Cortex of kidney (tissue), 1 donor: ENCODE data around the gene CFAP65.

ENCODE experiments used
- DNase-seq: peaks from one replicate; lab custom pipeline; 2025; lab: John Stamatoyannopoulos, UW

Gene CFAP65

DNA sequence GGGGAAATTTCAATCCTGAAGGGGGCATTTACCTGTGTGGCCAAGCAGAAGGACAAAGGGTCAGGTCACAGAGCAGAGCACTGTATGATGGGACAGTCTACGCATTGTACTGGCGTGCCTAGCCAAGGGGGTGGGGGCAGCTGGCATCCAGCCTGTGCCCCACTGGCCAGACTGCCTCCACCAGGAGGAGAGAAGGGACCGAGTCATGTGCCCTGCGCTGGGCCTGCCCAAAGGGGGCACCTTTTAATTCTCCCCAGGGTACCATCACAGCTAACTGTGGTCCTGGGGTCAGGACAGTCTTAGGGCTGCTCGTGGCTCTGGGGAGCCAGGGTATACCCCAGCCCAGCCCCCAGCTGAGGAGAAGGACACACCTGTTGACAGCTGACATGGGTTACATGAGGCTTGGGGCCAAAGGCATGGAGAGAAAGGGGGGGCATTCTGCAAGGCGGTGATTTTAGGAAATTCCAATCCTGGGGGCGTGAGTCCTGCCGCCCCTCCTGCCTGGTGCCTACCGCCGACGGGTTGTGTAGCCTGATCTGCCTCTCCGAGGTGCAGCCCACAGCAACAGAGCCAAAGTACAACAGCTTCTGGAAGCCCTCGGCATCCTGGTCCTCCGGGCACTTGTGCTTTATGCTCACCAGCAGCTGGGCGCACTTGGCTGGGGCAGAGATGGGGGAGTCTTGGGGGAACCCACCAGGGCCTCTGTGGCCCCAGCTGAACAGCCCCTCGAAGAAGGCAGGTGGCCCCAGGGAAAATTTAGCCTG, 11.0 kb downstream of the CFAP65 start:
- no peak for DNase-seq

DNA sequence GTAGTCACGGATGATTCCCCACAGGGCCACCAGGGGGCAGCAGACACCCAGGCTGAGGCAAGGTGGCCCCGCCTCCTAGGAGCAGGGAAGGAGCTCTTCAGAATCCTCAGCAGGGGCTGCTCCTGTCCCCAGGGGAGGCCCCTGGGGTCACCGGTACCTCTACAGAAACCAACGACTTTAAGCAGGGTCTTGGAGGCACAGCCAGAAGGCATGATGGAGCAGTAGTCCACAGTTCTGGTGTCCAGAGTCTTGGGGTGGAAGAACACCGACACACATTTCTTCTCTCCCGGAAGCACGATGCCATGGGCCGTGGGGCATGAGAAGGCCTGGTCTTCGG, 11.5 kb downstream of the CFAP65 start:
- no peak for DNase-seq

DNA sequence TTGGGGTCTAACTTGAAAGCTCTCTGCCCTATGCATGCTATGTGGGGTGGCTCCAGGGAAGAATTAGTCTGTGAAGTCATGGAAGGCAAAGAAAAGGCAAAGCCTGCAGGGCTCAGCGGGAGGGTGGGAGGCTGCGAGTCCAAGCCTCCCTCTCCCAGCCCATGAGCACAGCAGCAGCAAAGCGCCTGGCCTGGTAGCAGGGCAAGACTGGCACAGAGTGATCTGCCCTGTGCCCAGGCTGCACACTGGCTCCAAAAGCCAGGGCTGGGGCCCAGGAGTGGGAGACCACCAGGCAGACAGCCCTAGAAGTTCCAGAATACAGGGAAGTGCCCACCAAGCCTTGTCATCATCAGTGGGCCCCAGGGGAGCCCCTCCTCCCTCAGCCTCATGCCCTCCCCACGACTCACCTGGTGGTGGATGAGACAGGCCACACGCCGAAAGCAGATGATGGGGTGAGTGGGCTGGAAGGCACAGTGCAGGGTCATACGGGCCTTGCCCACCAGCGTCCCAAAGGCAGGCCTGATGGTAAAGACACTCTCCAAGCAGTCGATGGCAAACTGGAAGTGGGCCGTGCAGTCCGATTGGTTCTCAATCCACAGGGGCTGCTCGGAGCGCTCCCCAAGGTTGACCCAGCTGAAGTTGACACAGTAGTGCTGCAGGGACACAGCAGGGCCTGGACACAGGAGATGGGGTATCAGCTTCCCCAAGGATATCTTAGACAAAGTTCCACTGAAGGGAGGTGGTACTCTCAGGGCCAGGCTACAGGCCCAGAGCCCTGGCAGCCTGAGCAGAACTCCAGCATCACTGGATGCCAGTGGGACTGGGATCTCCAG, 12.1 kb downstream of the CFAP65 start:
- no peak for DNase-seq

DNA sequence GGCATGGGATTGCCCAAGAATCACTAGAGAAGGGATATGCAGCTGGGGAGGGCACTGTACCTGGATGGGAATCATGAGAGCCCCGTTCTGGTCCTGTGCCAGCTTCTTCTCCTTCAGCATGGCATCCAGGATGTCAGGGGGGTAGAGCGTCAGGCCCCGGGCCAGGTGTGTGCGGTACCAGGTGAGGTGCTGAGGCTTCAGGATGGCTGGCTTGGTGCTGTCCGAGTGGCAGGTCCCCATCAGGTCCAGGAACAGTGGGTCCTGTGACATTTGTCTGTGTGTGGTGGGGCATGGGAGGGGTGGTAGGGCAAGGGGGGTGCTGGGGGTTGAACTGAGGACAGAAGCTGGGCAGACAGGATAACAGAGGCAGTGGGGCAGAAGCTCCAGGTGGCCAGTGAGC, 13.2 kb downstream of the CFAP65 start:
- DNase-seq: no peak

DNA sequence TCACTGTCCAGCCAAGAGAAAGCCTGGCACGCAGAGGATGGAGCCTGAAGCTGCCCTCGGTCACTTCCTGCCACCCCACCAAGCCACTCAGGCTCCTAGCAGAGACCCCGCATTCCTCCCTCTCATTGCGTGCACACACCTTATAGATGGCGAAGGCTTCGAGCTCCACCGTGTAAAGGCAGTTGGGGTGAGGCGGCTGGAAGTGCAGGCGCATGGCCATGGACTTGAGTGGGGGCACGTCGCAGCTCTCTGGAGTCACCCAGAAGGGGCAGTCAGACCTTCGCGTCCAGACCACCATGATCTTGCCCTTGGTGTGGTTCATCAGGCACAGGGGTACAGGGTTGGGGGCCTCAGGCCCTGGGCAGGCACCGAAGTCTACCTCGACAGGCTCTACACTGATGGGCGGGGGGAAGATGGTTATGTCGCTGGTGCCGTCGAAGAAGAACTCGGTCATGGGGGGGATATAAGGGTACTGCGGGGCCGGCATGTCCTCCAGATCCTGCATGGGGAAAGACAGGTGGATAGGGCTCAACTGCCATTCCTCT, 13.7 kb downstream of the CFAP65 start:
- no peak for DNase-seq

DNA sequence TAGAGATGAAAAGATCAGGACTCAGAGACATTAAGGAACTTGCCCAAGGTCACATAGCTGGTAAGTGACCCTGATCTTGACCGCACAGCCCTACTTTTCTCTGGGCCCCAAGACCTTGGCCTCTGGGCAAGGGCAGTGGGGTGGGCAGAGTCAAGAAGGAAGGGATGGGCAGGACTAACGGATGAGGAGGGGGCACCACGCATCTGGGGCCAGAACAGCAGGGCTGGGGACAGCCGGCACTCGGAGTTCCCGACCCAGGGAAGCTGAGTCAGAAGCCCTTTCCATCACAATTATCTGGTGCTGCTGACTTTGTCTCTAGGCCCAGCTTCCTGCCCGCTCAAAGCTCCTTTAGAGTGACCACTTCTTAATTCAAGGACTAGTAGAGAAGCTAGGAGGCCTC, 14.4 kb downstream of the CFAP65 start:
- DNase-seq: no peak

DNA sequence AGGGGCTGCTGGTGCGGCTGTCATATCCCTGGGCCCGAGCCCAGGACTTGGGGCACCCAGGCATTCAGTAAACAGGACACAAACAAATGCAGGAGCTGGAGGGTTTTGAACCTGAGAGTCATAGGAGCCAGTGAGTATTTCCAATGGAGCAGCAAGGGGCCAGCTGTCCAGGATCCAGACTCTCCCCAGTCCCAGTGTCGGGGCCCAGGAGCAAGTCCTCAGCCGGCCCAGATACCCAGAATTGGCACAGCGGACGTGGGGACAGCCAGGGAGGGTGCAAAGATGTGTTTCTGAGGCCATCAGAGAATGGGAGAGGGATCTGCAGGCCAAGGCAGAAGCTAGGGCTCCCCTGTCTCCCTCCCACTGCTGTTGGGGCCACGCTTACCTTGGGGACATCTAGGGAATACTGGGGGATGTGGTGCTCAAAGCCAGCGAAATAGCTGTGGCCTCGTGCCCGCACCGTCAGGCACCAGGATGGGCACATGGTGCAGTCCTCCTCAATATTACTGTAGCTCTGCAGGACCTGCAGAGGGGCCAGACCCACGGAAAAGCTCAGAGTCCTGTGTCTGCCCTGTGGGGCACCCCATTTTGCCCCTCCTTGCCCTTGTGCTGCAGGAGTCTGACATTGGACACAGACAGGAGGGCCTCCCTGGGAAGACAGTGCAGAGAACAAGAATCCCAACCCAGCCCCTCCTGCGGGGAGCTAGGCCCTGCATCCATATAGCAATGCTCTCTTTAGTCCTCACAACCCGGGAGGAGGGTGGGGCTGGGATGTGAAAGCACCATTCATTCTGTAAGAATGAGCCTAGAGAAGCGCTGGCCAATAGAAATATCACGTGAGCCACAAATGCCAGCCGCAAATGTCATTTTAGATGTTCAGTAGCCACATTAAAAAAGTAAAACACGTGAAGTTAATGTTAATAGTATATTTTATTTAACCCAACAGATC, 15.4 kb downstream of the CFAP65 start:
- no peak for DNase-seq

DNA sequence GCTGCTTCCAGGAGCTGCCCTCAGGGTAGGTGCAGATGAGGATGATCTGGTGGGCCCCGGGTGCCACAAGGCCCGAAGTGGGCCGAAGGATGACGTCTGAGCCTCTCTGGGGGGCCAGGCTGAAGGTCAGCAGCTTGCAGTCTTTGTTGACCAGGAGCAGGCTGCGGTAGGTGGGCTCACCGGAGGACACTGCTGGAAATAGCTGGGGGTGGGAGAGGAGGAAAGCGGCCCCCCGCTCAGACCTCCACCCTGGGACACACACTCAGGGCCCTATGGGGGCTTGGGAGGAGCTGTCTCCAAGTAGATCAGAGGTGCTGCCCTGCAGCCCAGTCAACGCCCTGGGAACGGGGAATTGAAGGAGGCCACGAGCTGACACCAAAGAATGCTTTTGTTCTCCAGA, 17.3 kb downstream of the CFAP65 start:
- DNase-seq: no peak

DNA sequence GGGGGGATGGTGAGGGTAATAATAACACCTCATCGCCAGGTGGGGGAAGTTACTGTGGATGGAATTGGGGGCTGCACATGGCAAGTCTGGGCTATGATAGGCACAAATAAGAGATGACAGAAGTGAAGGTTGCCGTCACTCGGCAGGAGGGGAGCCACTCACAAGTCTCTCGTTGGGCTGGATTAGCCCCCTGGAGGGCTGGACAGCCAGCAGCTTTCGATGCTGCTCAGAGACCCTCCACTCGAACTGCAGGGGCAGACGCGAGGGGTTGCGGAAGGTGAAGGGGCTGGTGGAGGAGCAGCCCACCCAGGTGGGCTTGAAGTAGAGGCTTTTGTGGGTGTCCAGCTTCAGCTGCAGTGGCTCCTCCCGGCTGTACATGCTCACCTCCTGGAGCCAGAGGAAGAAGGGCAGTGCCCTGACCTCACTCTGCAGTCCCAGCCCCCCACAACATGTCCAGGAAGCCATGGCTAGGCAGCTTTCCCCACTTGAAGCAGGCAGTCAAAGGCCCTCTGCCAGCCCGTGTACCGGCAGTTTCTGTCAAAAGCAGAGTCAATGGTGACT, 18.2 kb downstream of the CFAP65 start:
- no peak for DNase-seq

DNA sequence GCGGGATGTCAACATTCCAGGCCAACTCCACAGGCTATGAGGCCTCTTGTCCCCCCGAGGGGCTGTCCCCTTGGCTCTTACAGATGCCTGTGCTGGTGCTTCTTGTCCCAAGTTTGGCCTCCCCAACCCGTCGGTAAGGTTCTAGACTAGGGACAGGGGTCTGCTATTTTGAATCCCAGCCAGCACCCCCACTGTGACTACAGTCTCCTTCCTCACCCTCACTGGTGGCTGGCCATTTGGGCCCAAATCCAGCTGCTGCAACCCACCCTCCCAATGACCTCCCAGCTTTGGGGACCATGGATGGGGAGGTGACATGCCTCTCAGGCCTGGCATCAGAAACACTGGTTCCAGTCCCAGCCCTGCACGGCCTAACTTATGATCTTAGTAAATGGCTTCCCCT, 18.7 kb downstream of the CFAP65 start:
- DNase-seq: no peak

DNA sequence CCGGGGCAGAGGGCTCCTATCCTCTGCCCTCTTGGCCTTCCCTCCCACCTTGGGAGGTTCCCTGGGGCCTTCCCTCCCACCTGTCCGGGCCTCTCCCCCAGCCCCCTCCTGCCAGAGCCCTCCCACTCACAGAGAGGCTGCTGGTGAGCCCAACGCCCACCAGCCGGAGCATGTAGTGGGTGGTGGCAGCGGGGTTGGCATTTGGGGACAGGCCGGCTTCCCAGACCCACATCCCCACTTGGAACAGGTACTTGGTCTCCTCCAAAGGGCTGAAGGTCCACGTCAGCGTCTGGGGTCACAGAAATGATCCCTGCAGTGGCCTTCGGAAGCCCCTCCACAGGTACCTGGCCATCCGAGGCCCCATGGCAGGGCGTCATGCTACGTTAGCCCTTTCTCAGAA, 19.3 kb downstream of the CFAP65 start:
- DNase-seq: no peak

DNA sequence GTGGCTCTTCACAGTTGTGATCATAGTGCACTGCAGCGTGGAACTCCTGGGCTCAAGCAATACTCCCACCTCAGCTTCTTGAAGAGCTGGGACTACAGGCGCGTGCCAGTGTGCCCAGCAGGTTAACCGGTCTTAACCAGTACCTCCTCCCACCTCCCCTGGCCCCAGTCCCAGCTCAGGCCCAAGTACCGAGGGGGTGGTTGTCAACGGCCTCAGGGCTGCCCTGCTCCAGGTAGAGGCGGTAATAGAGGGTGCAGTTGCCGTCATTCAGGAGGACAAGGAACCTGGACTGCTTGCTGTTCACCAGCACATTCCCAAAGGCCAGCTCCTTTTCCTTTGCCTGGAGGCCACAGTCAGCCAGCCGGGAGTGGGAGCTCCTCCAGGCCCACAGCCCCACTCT, 19.7 kb downstream of the CFAP65 start:
- DNase-seq: no peak

DNA sequence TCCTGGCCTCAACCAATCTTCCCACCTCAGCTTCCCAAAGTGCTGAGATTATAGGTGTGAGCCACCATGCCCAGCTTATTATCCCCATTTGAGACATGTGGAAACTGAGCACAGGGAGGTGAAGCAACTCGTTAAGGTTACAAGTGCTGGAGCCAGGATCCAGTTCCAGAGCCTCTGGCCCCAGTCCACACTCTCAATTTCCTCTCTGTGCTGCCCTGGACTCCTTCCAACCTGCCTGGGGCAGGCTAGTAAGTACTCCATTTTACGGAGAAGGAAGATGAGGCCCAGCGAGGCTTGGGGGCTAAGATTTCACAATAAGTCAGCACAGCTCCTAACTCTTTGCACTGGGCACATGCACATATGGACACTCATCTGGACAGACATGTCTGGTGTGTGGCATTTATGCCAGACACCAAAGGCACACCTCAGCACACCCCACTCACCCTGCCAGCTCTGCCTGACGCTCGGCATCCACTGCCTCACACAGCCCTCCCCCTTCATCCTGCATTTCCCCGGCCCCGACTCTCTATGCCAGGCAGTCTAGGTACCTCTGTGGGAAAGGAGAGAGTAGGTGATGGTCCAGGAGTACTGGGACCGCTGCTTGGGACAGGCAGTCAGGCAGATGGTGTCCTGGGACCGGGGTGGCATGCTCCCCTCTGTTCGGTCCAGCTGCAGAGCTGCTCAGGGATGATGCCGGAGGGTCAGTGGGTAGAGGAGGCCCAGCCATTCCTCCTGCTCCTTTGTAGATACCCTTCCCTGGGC, 20.5 kb downstream of the CFAP65 start:
- DNase-seq: no peak

DNA sequence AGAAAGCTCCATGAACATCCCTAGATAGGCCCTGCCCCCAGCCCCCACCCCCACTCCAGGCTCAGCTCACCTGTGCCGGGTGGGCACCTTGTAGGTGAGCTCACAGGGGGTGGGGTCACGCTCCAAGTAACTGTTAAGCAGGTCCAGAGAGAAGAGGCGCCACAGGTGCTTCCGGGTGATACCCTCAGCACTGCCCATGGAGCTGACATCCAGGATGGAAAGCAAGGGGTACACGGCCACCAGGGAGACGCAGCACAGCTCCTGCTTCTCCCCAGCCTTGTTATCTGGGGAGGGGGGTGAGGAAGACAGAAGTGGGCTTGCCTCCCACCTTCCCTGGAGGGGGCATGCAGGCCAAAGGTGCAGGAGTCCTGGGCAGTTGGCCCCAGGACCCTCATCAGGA, 21.9 kb downstream of the CFAP65 start:
- DNase-seq: no peak

DNA sequence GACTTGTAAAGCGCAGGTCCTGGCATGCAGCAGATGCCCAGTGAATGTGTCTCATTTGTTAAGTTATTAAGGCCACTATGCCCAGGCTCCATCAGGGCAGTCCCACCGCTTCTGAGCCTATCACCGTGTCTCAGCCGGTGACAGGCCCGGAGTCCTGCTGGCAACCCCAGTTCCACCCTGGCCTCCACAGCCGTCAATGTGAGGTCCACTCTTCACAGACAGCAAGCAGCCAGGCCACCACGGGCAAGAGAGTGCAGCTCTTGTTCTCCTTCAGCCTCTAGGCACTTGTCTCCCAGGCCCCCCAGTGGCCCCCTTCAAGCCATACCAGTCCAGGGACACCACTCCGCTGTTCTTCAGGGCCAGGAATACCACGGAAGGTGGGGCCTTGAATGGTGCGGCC, 22.6 kb downstream of the CFAP65 start:
- no peak for DNase-seq

DNA sequence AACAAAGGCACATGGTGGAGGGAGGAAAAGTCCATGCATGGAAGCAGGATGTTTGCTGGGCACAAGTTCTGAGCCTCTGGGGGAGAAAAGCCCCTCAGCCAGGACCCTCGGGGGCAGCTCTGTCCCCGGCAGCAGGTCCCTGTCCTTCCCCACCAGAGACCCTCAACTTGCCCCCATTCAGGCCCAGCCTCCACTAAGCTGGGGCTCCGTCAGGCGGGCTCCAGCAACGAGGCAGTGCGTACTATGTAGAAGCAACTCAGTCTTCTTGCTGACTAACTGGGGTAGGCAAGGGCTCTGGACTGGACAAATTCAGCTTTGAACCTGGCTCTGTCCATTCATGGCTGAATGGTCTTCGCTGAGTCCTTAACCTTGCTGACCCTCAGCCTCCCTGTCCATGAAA, 23.0 kb downstream of the CFAP65 start:
- no peak for DNase-seq

DNA sequence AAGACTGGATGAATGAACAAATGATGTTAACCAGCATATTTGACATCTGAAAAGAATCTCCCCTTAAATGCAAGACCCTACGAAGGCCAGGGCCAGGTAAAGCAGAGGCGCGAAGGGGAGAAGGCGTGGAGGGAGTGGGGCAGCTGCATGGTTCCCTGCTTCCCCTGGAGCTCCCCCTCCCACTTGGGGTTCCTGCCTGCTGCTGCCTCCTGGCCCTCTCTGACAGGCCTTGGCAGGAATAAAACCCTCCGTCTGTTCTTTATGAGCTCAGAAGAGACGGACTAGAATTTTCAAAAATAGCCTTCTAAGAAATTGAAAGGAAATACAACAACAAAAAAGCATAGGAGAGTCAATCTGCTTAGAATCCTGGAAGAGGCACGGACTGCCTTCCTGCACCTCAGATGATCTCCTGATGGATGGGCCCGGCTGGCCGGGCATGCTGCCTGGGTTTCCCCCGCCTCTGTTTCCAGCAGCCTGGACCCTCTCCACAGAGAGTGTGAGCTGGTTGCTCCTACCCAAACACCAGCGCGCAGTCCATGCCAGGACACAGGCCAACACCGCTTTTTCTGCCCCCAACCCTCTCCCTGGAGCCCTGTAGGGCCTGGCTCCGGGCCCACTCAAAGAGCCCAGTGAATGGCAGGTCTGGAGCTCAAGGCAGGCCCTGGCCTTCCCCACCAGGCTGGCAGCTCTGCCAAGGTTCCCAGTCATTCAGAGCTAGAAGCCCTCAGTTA, 23.9 kb downstream of the CFAP65 start:
- no peak for DNase-seq

DNA sequence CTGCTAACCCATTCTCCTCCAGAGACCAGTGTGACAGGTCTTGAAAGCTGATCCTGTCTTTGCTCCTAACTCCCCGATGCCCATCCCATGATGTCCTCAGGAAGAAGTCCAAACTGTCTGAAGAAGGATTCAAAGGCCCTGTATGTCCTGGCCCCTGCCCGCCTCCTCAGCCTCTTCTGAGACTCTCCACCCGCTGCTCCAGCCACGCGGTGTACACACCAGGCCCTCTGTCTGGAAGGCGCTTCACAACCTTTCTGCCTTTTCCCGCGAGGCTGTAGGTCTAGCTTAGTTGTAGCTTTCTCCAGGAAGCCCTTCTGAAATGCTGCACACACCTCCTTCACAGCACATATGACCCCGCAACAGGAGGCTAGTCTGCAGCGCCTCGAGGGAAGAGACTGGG, 24.6 kb downstream of the CFAP65 start:
- no peak for DNase-seq

DNA sequence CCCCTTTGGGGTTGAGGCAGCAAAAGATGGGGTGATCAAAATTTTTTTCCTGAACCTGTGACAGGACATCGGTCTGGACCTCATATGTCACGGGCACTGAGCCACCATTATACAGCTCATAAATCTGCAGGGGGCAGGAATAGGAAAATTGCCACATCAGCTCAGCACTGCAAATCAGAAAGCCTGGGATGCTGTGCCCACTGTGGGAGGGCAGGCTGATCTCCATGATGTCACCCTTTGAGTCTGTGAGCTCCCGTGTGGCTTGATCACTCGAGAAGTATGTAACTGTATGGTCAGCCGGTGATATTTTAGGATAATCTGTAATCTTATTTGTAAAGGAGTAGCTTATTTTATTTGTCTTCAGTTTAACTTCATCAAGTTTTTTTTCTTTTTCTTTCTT, 30.4 kb downstream of the CFAP65 start:
- DNase-seq: no peak

DNA sequence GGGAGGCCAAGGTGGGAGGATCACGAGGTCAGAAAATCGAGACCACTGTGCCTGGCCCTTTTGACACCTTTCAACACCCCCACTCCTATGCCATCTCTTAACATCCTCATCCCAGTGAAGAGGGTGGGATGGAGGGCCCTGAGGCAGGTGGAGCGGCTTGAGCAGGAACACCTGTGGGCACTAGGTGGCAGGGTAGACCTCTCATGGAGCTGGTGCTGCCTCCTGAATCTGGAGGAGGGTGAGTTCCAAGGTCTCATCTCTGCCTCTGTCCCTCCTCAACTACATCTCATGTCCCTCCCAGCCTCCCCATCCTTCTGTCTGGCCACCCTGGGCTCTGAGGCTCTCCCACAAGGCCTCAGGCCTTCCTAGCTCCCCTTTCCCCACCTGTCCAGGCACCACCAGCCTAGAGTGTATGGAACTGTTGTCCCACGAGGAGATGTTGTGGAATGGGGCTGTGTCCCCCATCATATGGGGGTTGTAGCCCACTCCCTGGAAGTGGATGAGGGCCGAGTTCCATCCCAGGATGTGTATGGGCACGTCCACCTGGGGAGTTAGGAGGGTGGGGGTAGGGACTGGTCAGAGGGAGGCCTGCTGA, 31.1 kb downstream of the CFAP65 start:
- no peak for DNase-seq
